Sigmoid colon (tissue), 7 donors: ENCODE measurements around the gene SERTAD2. TPM values are rescaled to one million over a fixed set of nuclear protein-coding genes. Genes with fewer than 3 reads are reported as not detected.

Experiments used
- DNase-seq: peaks from one replicate; pipeline ENCODE4 v3.0.0-alpha.2; 2019
- H3K27ac ChIP-seq, 4 donors: fragments of 200-600 bp; sonication (generic); one replicate each; pipeline ENCODE4 v1.5.1; 2016 to 2019; ENCODE audit warnings: mild to moderate bottlenecking in 1 of 4
- H3K27me3 ChIP-seq, 3 donors: fragments of 200-600 bp; sonication (generic); one replicate each; pipeline ENCODE4 v1.5.1; 2019; ENCODE audit warnings: mild to moderate bottlenecking in 1 of 3
- H3K36me3 ChIP-seq, 4 donors: fragments of 200-600 bp; sonication (generic); one replicate each; pipeline ENCODE4 v1.5.1; 2016 to 2019
- H3K4me1 ChIP-seq, 4 donors: fragments of 200-600 bp; sonication (generic); one replicate each; pipeline ENCODE4 v1.5.1; 2017 to 2019
- H3K4me3 ChIP-seq, 4 donors: fragments of 200-600 bp; sonication (generic); one replicate each; pipeline ENCODE4 v1.5.1; 2017 to 2019; ENCODE audit warnings: mild to moderate bottlenecking in 2 of 4, moderate library complexity in 1 of 4
- H3K9me3 ChIP-seq, 4 donors: fragments of 200-600 bp in 3 of 4; sonication (generic) in 3 of 4; one replicate each; pipeline versions ENCODE4 v1.5.1 to v1.6.1; 2013 to 2019
- EP300 ChIP-seq, 4 donors: sonication (generic); formaldehyde crosslinking; IDR thresholded peaks; one replicate each; pipeline ENCODE4 v1.6.1; 2017; ENCODE audit warnings: antibody characterized with exemption in 4 of 4
- POLR2A ChIP-seq, 2 donors: fragments of 450-650 bp; IDR thresholded peaks; one replicate each; pipeline ENCODE4 v1.6.1; 2016; ENCODE audit warnings: antibody characterized with exemption in 2 of 2, mild to moderate bottlenecking in 2 of 2, moderate library complexity in 2 of 2
- POLR2AphosphoS5 ChIP-seq, 4 donors: sonication (generic); formaldehyde crosslinking; IDR thresholded peaks; one replicate each; pipeline ENCODE4 v1.6.1; 2017; ENCODE audit warnings: antibody characterized with exemption in 4 of 4
- WGBS, 2 donors: extraction: QIAGEN DNeasy Blood & Tissue Kit; methylation state at CpG; one replicate each; pipeline ENCODE4 v1.1.7; 2013; 5-methylcytosine and 5-hydroxymethylcytosine counted together
- intact Hi-C: fragments of 100-400 bp; cut with DNase I; formaldehyde crosslinking; loops from one replicate; pipeline ENCODE4 v1.15.1; 2023
- polyA plus RNA-seq, 3 donors: library from polyadenylated mRNA; stranded (reverse); fragments of 200-250 nt; gene quantifications; one replicate each; pipeline ENCODE4 v1.2.3, GENCODE V29; 2013
- total RNA-seq, 4 donors: library from RNA; depleted of rRNA; stranded (reverse); fragments of >200 nt; gene quantifications; one replicate each; pipeline ENCODE4 v1.1.0, GENCODE V29; 2016
- TF ChIP-seq, protein P1 (sequence below), 4 experiments: fragments of 450-650 bp in 3 of 4; fragments of 200-600 bp in 1 of 4; IDR thresholded peaks; one replicate each; pipeline ENCODE4 v1.5.1; 2016 to 2019; ENCODE audit warnings: antibody characterized with exemption in 4 of 4, mild to moderate bottlenecking in 3 of 4, moderate library complexity in 2 of 4
- donor health status: healthy with polysubstance abuse.
- donor health status: Bipolar disorder and iron deficiency.
- donor health status: healthy.

The SERTAD2 gene
- total and polyA plus RNA-seq, 7 donors = 6.9 to 14.3 (median 9.1) TPM

DNA sequence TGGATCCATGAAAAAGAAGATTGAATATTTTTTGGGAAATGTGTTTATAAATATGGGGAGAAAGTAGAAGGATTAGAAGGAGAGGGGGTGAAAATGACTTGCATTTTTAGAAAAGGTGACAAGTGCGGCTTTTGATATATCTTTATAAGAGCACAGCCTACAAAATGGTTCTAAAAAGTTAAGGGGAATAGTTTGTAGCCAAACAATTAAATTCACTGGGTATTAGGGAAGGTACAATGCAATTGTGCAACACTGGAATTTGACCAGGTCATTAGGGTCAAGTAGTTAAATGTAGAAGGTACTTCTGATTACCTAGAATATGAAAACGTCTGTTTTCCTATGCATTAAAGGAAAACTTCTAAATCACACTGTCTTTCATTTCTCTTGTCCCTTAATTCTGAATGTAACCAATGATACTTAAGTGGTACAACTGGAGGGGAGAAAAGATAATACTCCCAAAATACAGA lies 44.5 kb upstream of the SERTAD2 start:
- DNase-seq = no peak
- 58 to 74% methylated on average over 2 of the region's 2 CpGs for WGBS, 2 donors
- TF ChIP-seq POLR2AphosphoS5 (IDR thresholded peaks at IDR 0.05) (no peak), EP300 (IDR thresholded peaks at IDR 0.05) (no peak), POLR2A (IDR thresholded peaks at IDR 0.05) (no peak)
- TF ChIP-seq, protein P1, sequence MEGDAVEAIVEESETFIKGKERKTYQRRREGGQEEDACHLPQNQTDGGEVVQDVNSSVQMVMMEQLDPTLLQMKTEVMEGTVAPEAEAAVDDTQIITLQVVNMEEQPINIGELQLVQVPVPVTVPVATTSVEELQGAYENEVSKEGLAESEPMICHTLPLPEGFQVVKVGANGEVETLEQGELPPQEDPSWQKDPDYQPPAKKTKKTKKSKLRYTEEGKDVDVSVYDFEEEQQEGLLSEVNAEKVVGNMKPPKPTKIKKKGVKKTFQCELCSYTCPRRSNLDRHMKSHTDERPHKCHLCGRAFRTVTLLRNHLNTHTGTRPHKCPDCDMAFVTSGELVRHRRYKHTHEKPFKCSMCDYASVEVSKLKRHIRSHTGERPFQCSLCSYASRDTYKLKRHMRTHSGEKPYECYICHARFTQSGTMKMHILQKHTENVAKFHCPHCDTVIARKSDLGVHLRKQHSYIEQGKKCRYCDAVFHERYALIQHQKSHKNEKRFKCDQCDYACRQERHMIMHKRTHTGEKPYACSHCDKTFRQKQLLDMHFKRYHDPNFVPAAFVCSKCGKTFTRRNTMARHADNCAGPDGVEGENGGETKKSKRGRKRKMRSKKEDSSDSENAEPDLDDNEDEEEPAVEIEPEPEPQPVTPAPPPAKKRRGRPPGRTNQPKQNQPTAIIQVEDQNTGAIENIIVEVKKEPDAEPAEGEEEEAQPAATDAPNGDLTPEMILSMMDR (IDR thresholded peaks at IDR 0.05) = no peak
- no peaks in the 10 kb centered on the region for H3K36me3 ChIP-seq
- no peak overlapping the region for H3K27ac ChIP-seq
- H3K4me1 ChIP-seq = peaks cover 0 to 13% (median 0%) of the 10 kb centered on the region in 4 donors
- no peak overlapping the region for H3K4me3 ChIP-seq
- intact Hi-C loops = no loop called here
- H3K9me3 ChIP-seq = no peaks in the 10 kb centered on the region
- H3K27me3 ChIP-seq = no peaks in the 10 kb centered on the region

DNA sequence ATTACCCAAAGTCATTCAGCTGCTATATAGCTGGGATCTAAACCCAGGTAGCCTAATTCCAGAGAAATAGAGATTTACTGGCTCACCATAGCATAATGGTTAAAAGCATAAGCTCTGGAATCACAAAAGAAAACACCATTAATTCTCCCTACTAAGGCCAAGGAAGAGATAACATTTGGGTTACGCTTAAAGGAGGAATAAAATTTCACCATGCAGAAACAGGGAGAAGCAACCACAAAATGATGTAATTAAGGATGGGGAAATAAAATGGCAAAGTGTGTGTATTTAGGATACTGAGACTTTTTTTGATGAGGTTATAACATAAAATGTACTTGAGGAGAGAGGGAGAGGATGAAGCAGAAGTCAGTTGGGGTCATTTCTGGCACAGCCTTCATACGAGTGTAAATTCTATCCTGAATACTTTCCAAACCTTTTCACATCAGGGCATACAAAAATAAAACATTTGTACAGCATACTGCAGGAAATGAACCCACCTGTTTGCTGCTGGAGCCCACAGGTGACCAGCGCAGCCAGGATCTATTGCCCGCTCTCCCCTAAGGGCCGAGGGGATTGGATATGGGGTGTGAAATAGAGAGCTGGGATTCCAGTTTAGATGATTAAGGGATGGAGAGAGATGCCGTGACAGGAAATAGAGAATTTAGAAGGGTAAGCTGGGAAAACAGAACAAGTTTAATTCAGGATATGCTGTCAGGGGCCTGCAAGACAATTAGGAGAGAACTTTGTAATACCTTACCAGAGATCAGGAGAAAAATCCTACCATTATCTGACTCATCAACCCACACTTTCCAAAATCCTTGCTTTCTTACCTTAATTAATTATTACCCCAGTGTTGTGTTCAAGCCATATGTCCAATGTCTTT lies 43.8 kb upstream of the SERTAD2 start:
- Histone ChIP-seq H3K27me3 (no peaks in the 10 kb centered on the region), H3K36me3 (no peaks in the 10 kb centered on the region), H3K4me1 (peaks cover 0 to 13% (median 0%) of the 10 kb centered on the region in 4 donors), H3K9me3 (no peaks in the 10 kb centered on the region), H3K4me3 (no peak overlapping the region), H3K27ac (no peak overlapping the region)
- TF ChIP-seq, protein P1 (IDR thresholded peaks at IDR 0.05) = no peak
- no peak for TF ChIP-seq POLR2AphosphoS5 (IDR thresholded peaks at IDR 0.05)
- no peak for TF ChIP-seq POLR2A (IDR thresholded peaks at IDR 0.05)
- TF ChIP-seq EP300 (IDR thresholded peaks at IDR 0.05) = no peak
- WGBS, 2 donors = 93 to 94% methylated on average over 6 of the region's 6 CpGs
- intact Hi-C loops = no loop called here
- DNase-seq = no peak

DNA sequence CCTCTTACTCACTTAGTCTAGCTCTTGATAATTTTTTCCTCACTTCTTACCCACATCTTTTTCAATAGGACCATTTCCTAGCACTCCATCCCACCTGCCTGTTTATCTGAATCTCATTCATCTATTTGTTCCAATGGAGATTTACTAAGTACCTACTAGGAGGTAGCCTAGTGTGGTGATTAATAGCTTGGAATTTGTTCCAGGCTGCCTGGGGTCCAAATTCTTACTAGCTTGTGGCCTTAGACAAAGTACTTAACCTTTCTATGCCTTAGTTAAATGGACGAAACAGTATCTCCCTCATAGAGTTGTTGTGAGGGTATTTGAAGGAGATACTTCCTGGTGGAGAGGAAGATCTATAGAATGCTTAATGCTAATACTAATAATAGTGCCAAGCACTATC lies 42.9 kb upstream of the SERTAD2 start:
- no peak overlapping the region for H3K27ac ChIP-seq
- no peaks in the 10 kb centered on the region for H3K36me3 ChIP-seq
- peaks cover 0 to 13% (median 0%) of the 10 kb centered on the region in 4 donors for H3K4me1 ChIP-seq
- 92 to 96% methylated on average over 1 of the region's 1 CpG for WGBS, 2 donors
- H3K9me3 ChIP-seq = no peaks in the 10 kb centered on the region
- TF ChIP-seq, protein P1 (IDR thresholded peaks at IDR 0.05) = no peak
- TF ChIP-seq POLR2A (IDR thresholded peaks at IDR 0.05) (no peak), POLR2AphosphoS5 (IDR thresholded peaks at IDR 0.05) (no peak), EP300 (IDR thresholded peaks at IDR 0.05) (no peak)
- intact Hi-C loops = no loop called here
- no peak overlapping the region for H3K4me3 ChIP-seq
- no peak for DNase-seq
- no peaks in the 10 kb centered on the region for H3K27me3 ChIP-seq

DNA sequence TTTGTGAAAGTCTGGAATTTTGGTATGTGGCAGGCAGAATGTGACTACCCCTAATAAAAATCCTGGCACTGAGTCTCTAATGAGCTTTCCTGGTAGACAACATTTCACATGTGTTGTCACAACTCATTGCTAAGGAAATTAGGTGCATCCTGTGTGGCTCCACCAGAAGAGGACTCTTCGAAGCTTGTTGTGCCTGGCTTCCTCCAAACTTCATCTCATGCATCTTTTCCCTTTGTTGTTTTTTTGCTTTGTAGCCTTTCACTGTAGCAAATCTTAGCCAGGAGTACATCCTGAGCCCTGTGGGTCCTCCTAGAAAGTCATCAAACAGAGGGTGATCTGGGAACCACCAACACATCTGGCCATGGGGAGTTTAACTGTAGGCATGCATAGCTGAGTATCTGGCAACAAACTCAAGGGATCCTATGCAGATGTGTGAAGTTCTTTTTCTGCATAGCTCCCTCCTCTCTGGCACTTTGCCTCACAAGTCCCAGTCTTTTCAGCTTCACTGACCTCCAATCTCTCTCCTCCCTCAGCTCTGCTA lies 42.1 kb upstream of the SERTAD2 start:
- Histone ChIP-seq H3K27me3 (no peaks in the 10 kb centered on the region), H3K4me1 (peaks cover 0 to 13% (median 0%) of the 10 kb centered on the region in 4 donors), H3K27ac (no peak overlapping the region), H3K4me3 (no peak overlapping the region), H3K36me3 (no peaks in the 10 kb centered on the region), H3K9me3 (no peaks in the 10 kb centered on the region)
- intact Hi-C loops = no loop called here
- no peak for TF ChIP-seq EP300 (IDR thresholded peaks at IDR 0.05)
- no peak for TF ChIP-seq POLR2AphosphoS5 (IDR thresholded peaks at IDR 0.05)
- TF ChIP-seq, protein P1 (IDR thresholded peaks at IDR 0.05) = no peak
- no peak for TF ChIP-seq POLR2A (IDR thresholded peaks at IDR 0.05)
- DNase-seq = no peak
- 48 to 92% methylated on average over 1 of the region's 1 CpG for WGBS, 2 donors
